CD14-positive monocyte (primary cell): ENCODE data around the gene LRP1B. TPM values are rescaled to one million over a fixed set of nuclear protein-coding genes. Genes with fewer than 3 reads are reported as not detected.

Experiments used
- DNase-seq, 3 donors: peaks; one replicate each; pipeline ENCODE4 v3.0.0-alpha.2; 2011 to 2022
- H2AFZ ChIP-seq: 2 replicates; pipeline ENCODE4 v1.6.0; 2012; ENCODE audit warnings: mild to moderate bottlenecking, low read depth, low read length, inconsistent platforms; ENCODE audit not compliant: insufficient read depth, poor library complexity, severe bottlenecking
- H3K27ac ChIP-seq, 2 donors: 1 replicate in 1 of 2; 2 replicates in 1 of 2; pipeline ENCODE4 v1.5.1; 2012 to 2013; ENCODE audit warnings: low read length in 2 of 2, control low read depth in 1 of 2, inconsistent platforms in 1 of 2, low read depth in 1 of 2, mild to moderate bottlenecking in 1 of 2
- H3K27me3 ChIP-seq, 2 donors: one replicate each; pipeline versions ENCODE4 v1.6.0 to v1.6.1; 2011 to 2013; ENCODE audit warnings: low read length in 2 of 2; ENCODE audit not compliant: control insufficient read depth in 2 of 2, insufficient read depth in 2 of 2
- H3K36me3 ChIP-seq, 2 donors: replicated peaks in 1 of 2; 1 replicate in 1 of 2; 2 replicates in 1 of 2; pipeline versions ENCODE4 v1.5.1 to v1.6.1; 2012 to 2013; ENCODE audit warnings: low read length in 2 of 2, control low read depth in 1 of 2, inconsistent platforms in 1 of 2, mild to moderate bottlenecking in 1 of 2; ENCODE audit not compliant: insufficient read depth in 2 of 2, control insufficient read depth in 1 of 2
- H3K4me1 ChIP-seq, 2 donors: 1 replicate in 1 of 2; 2 replicates in 1 of 2; pipeline versions ENCODE4 v1.5.1 to v1.6.1; 2012 to 2013; ENCODE audit warnings: low read length in 2 of 2, control low read depth in 1 of 2, inconsistent platforms in 1 of 2, mild to moderate bottlenecking in 1 of 2, moderate library complexity in 1 of 2; ENCODE audit not compliant: insufficient read depth in 2 of 2, control insufficient read depth in 1 of 2
- H3K4me2 ChIP-seq: replicated peaks from 2 replicates; pipeline ENCODE3; 2012; ENCODE audit warnings: low read length, moderate library complexity, mild to moderate bottlenecking; ENCODE audit not compliant: poor library complexity, severe bottlenecking; ENCODE audit errors: extremely low read depth
- H3K4me3 ChIP-seq, 3 experiments: fragments of 200-600 bp in 1 of 3; sonication (generic) in 1 of 3; replicated peaks in 1 of 3; 1 replicate in 2 of 3; 2 replicates in 1 of 3; pipeline ENCODE4 v1.5.1; 2011 to 2013; ENCODE audit warnings: low read length in 3 of 3, mild to moderate bottlenecking in 3 of 3, control low read depth in 2 of 3, low read depth in 2 of 3, inconsistent platforms in 1 of 3, moderate library complexity in 1 of 3
- H3K79me2 ChIP-seq: 2 replicates; pipeline ENCODE4 v1.6.0; 2012; ENCODE audit warnings: mild to moderate bottlenecking, control low read depth, inconsistent platforms, low read length, moderate library complexity; ENCODE audit not compliant: insufficient read depth
- H3K9ac ChIP-seq: 2 replicates; pipeline ENCODE4 v1.6.0; 2017; ENCODE audit warnings: low read length, mild to moderate bottlenecking; ENCODE audit not compliant: insufficient read depth, poor library complexity, severe bottlenecking
- H3K9me3 ChIP-seq, 2 donors: replicated peaks in 1 of 2; 1 replicate in 1 of 2; 2 replicates in 1 of 2; pipeline versions ENCODE4 v1.5.1 to v1.6.1; 2012 to 2013; ENCODE audit warnings: low read length in 2 of 2, control low read depth in 1 of 2; ENCODE audit not compliant: control insufficient read depth in 1 of 2, insufficient read depth in 1 of 2
- H4K20me1 ChIP-seq: 2 replicates; pipeline ENCODE4 v1.6.0; 2012; ENCODE audit warnings: mild to moderate bottlenecking, low read length, control low read depth, moderate library complexity; ENCODE audit not compliant: insufficient read depth
- H3K27ac Mint-ChIP-seq, 7 donors: one replicate each; pipeline ENCODE4 v1.8.0; 2020; ENCODE audit warnings: mild to moderate bottlenecking in 7 of 7, mixed read lengths in 7 of 7, moderate library complexity in 6 of 7, inconsistent platforms in 2 of 7
- H3K27me3 Mint-ChIP-seq, 3 donors: one replicate each; pipeline ENCODE4 v1.8.0; 2021 to 2022; ENCODE audit warnings: low read depth in 3 of 3, mild to moderate bottlenecking in 3 of 3, mixed read lengths in 3 of 3, moderate library complexity in 3 of 3, inconsistent platforms in 1 of 3
- H3K36me3 Mint-ChIP-seq, 2 donors: one replicate each; pipeline ENCODE4 v1.8.0; 2020; ENCODE audit warnings: mixed read lengths in 2 of 2, inconsistent platforms in 1 of 2, mild to moderate bottlenecking in 1 of 2
- H3K4me1 Mint-ChIP-seq: one replicate; pipeline ENCODE4 v1.8.0; 2020; ENCODE audit warnings: mild to moderate bottlenecking, mixed read lengths
- H3K4me3 Mint-ChIP-seq, 2 donors: one replicate each; pipeline ENCODE4 v1.8.0; 2020; ENCODE audit warnings: mild to moderate bottlenecking in 2 of 2, mixed read lengths in 2 of 2, moderate library complexity in 1 of 2
- H3K9me3 Mint-ChIP-seq, 7 donors: one replicate each; pipeline ENCODE4 v1.8.0; 2020 to 2022; ENCODE audit warnings: mixed read lengths in 7 of 7, mild to moderate bottlenecking in 6 of 7, moderate library complexity in 6 of 7, inconsistent platforms in 2 of 7
- WGBS: methylation state at CpG from one replicate; pipeline ENCODE4 v1.1.5; 2013; ENCODE audit warnings: missing lambda C conversion rate; ENCODE audit not compliant: insufficient coverage; 5-methylcytosine and 5-hydroxymethylcytosine counted together
- intact Hi-C, 2 donors: fragments of 100-400 bp; cut with micrococcal nuclease; formaldehyde crosslinking; loops; one replicate each; pipeline versions ENCODE4 v1.15.0 to v1.15.1; 2023
- polyA plus RNA-seq, 3 donors: library from polyadenylated mRNA; depleted of rRNA in 1 of 3; unstranded in 2 of 3; stranded (reverse) in 1 of 3; fragments of 300-500 nt in 2 of 3; fragments of >200 nt in 1 of 3; fragmentation: Illumina TruSeq in 2 of 3; gene quantifications; 1 replicate in 2 of 3; 2 replicates in 1 of 3; pipeline ENCODE4 v1.2.3, GENCODE V29; 2012 to 2021
- TF ChIP-seq, protein P1 (sequence below): fragments of 200-600 bp; IDR thresholded peaks from one replicate; pipeline ENCODE4 v1.8.0; 2022; ENCODE audit warnings: antibody characterized with exemption, mild to moderate bottlenecking

LRP1B gene
- polyA plus RNA-seq, 3 donors: not detected

DNA sequence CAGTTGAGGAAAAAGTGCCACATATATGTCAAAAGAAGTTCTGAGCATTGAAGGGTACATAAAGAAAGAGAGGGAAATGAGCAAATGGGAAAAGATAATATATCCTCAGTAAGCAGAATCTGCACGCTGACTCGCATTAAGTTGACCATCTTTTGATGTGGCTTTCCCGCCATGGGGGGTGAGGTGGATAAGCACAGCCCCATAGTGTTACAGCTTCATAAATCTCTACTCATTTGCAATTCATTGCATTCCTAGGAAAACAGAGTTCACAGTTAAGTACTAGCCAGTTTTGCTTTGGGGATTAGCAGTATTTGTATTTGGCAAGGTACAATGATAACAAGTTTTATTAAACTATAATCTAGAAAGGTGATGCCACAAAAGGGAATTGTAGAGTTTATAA is 814.2 kb downstream of the LRP1B start:
- no CpG with 5 or more reads among the region's 3 CpGs for WGBS
- no peaks in the 10 kb centered on the region for H3K27me3 ChIP-seq
- no peaks in the 10 kb centered on the region for H3K9me3 ChIP-seq
- H2AFZ ChIP-seq: no peak overlapping the region
- intact Hi-C loops: no loop called here
- H3K27ac ChIP-seq: no peak overlapping the region
- no peaks in the 10 kb centered on the region for H3K36me3 ChIP-seq
- Mint-ChIP-seq H3K4me1 (no peaks in the 10 kb centered on the region), H3K9me3 (peaks cover 0 to 3% (median 0%) of the 10 kb centered on the region in 7 donors), H3K4me3 (no peak overlapping the region), H3K36me3 (no peaks in the 10 kb centered on the region), H3K27me3 (peaks cover 0 to 2% (median 0%) of the 10 kb centered on the region in 3 donors), H3K27ac (no peak overlapping the region)
- no peaks in the 10 kb centered on the region for H3K4me1 ChIP-seq
- H4K20me1 ChIP-seq: no peaks in the 10 kb centered on the region
- DNase-seq: no peak
- H3K79me2 ChIP-seq: no peaks in the 10 kb centered on the region
- no peak overlapping the region for H3K4me3 ChIP-seq
- TF ChIP-seq, protein P1, sequence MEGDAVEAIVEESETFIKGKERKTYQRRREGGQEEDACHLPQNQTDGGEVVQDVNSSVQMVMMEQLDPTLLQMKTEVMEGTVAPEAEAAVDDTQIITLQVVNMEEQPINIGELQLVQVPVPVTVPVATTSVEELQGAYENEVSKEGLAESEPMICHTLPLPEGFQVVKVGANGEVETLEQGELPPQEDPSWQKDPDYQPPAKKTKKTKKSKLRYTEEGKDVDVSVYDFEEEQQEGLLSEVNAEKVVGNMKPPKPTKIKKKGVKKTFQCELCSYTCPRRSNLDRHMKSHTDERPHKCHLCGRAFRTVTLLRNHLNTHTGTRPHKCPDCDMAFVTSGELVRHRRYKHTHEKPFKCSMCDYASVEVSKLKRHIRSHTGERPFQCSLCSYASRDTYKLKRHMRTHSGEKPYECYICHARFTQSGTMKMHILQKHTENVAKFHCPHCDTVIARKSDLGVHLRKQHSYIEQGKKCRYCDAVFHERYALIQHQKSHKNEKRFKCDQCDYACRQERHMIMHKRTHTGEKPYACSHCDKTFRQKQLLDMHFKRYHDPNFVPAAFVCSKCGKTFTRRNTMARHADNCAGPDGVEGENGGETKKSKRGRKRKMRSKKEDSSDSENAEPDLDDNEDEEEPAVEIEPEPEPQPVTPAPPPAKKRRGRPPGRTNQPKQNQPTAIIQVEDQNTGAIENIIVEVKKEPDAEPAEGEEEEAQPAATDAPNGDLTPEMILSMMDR: no peak
- no peak overlapping the region for H3K9ac ChIP-seq
- no peak overlapping the region for H3K4me2 ChIP-seq

GRCh38 chr2:141316103-141316502 is 814.7 kb downstream of the LRP1B start:
- H4K20me1 ChIP-seq: no peaks in the 10 kb centered on the region
- H3K27ac ChIP-seq: no peak overlapping the region
- H3K4me1 ChIP-seq: no peaks in the 10 kb centered on the region
- H3K9ac ChIP-seq: no peak overlapping the region
- H3K9me3 ChIP-seq: no peaks in the 10 kb centered on the region
- no peaks in the 10 kb centered on the region for H3K4me1 Mint-ChIP-seq
- no peak for DNase-seq
- no peak overlapping the region for H3K27ac Mint-ChIP-seq
- no CpG with 5 or more reads among the region's 3 CpGs for WGBS
- TF ChIP-seq, protein P1: no peak
- H3K27me3 ChIP-seq: no peaks in the 10 kb centered on the region
- no peaks in the 10 kb centered on the region for H3K36me3 ChIP-seq
- intact Hi-C loops: no loop called here
- H2AFZ ChIP-seq: no peak overlapping the region
- H3K4me3 ChIP-seq: no peak overlapping the region
- H3K36me3 Mint-ChIP-seq: no peaks in the 10 kb centered on the region
- no peaks in the 10 kb centered on the region for H3K79me2 ChIP-seq
- H3K9me3 Mint-ChIP-seq: peaks cover 0 to 3% (median 0%) of the 10 kb centered on the region in 7 donors
- H3K4me2 ChIP-seq: no peak overlapping the region
- H3K27me3 Mint-ChIP-seq: peaks cover 0 to 2% (median 0%) of the 10 kb centered on the region in 3 donors
- H3K4me3 Mint-ChIP-seq: no peak overlapping the region
